Measurements from ENCODE around the gene DNAH12.

- TF ChIP-seq ATF3 (IDR thresholded peaks at IDR 0.05) (no peak), CTCF (IDR thresholded peaks at IDR 0.05; ENCODE audit: low read depth, low read length, missing input control) (no peak), GABPA (IDR thresholded peaks at IDR 0.05 in 1 of 2, conservative IDR thresholded peaks at IDR 0.05 in 1 of 2) (no peak), RAD21 (IDR thresholded peaks at IDR 0.05) (no peak), SP1 (IDR thresholded peaks at IDR 0.05) (no peak), MAX (IDR thresholded peaks at IDR 0.05) (no peak), TAF1 (conservative IDR thresholded peaks at IDR 0.05) (no peak), REST (IDR thresholded peaks at IDR 0.05) (no peak), EGR1 (IDR thresholded peaks at IDR 0.05; ENCODE audit: low read depth in 2 of 2) (no peak), YY1 (IDR thresholded peaks at IDR 0.05) (no peak)
These were observed 46.2 kb downstream of the DNAH12 start for GRCh38 chr3:57497904-57498303.
